IMR-90 (cell line): ENCODE results near the gene RALGPS1. TPM values are rescaled to one million over a fixed set of nuclear protein-coding genes. Genes with fewer than 3 reads are reported as not detected.

ENCODE experiments used
- ATAC-seq: fragments of 200-7000 bp; cut with Tn5 transposase; 2 replicates; pipeline ENCODE4 v1.9.1; 2020; ENCODE audit warnings: low read depth, mild to moderate bottlenecking, moderate library complexity
- BruUV-seq: library from RNA; stranded (reverse); fragments of 400-500 nt; replicated peaks from 2 replicates; lab custom pipeline; 2021; lab: Mats Ljungman, UMichigan
- CTCF ChIA-PET: fragments of 300-600 bp; formaldehyde crosslinking; extraction: SDS; loops from one replicate; lab custom pipeline; 2021; ENCODE audit warnings: antibody characterized with exemption; lab: Yijun Ruan, JAX
- POLR2A ChIA-PET: fragments of 300-600 bp; sonication (Branson Sonifier 250); formaldehyde crosslinking; loops from one replicate; lab custom pipeline; 2022; ENCODE audit warnings: antibody characterized with exemption; ENCODE audit not compliant: unreplicated experiment; lab: Charles Lee
- DNase-seq: peaks from one replicate; pipeline ENCODE4 v3.0.0; 2013
- H2AFZ ChIP-seq: replicated peaks from 2 replicates; pipeline ENCODE3; 2013; ENCODE audit warnings: low read length, mild to moderate bottlenecking; ENCODE audit not compliant: poor library complexity
- H2AK5ac ChIP-seq: 2 replicates; pipeline ENCODE4 v1.6.1; 2013; ENCODE audit warnings: low read depth, low read length, inconsistent platforms
- H2AK9ac ChIP-seq: replicated peaks from 2 replicates; pipeline ENCODE3; 2013; ENCODE audit warnings: mild to moderate bottlenecking, low read depth, low read length, moderate library complexity; ENCODE audit not compliant: poor library complexity
- H2BK120ac ChIP-seq: 2 replicates; pipeline ENCODE4 v1.6.1; 2013; ENCODE audit warnings: low read depth, low read length, inconsistent platforms
- H2BK15ac ChIP-seq: 3 replicates; pipeline ENCODE4 v1.6.1; 2013; ENCODE audit warnings: low read depth, low read length, inconsistent platforms
- H2BK20ac ChIP-seq: 2 replicates; pipeline ENCODE4 v1.6.1; 2013; ENCODE audit warnings: low read depth, mild to moderate bottlenecking, inconsistent platforms, low read length, moderate library complexity
- H2BK5ac ChIP-seq: 2 replicates; pipeline ENCODE4 v1.6.1; 2013; ENCODE audit warnings: mild to moderate bottlenecking, low read depth, low read length, inconsistent platforms; ENCODE audit not compliant: poor library complexity, severe bottlenecking
- H3K14ac ChIP-seq: replicated peaks from 2 replicates; pipeline ENCODE4 v1.6.1; 2013; ENCODE audit warnings: low read depth, low read length, inconsistent platforms
- H3K18ac ChIP-seq: 2 replicates; pipeline ENCODE4 v1.6.1; 2013; ENCODE audit warnings: low read depth, low read length, control low read depth
- H3K23ac ChIP-seq: 2 replicates; pipeline ENCODE4 v1.6.1; 2013; ENCODE audit warnings: low read depth, low read length, inconsistent platforms
- H3K27ac ChIP-seq: 2 replicates; pipeline ENCODE4 v1.5.1; 2013; ENCODE audit warnings: mild to moderate bottlenecking, control low read depth, low read length; ENCODE audit not compliant: insufficient read depth
- H3K27me3 ChIP-seq: 2 replicates; pipeline ENCODE4 v1.6.1; 2013; ENCODE audit warnings: low read length; ENCODE audit not compliant: control insufficient read depth, insufficient read depth
- H3K36me3 ChIP-seq: 2 replicates; pipeline ENCODE4 v1.6.1; 2013; ENCODE audit warnings: low read length, mixed read lengths; ENCODE audit not compliant: control insufficient read depth, insufficient read depth
- H3K4ac ChIP-seq: 2 replicates; pipeline ENCODE4 v1.6.1; 2013; ENCODE audit warnings: low read depth, low read length, inconsistent platforms
- H3K4me1 ChIP-seq: 2 replicates; pipeline ENCODE4 v1.6.1; 2013; ENCODE audit warnings: low read length, mixed read lengths; ENCODE audit not compliant: control insufficient read depth, insufficient read depth
- H3K4me2 ChIP-seq: 2 replicates; pipeline ENCODE4 v1.6.1; 2013; ENCODE audit warnings: low read depth, mild to moderate bottlenecking, control low read depth, low read length, moderate library complexity
- H3K4me3 ChIP-seq: 2 replicates; pipeline ENCODE4 v1.5.1; 2013; ENCODE audit warnings: low read depth, mild to moderate bottlenecking, control low read depth, low read length, moderate library complexity; ENCODE audit not compliant: insufficient read depth
- H3K56ac ChIP-seq: 2 replicates; pipeline ENCODE4 v1.6.1; 2013; ENCODE audit warnings: low read length, inconsistent platforms; ENCODE audit not compliant: insufficient read depth; ENCODE audit errors: extremely low read depth
- H3K79me1 ChIP-seq, 2 experiments: 2 replicates each; pipeline ENCODE4 v1.6.1; 2013; ENCODE audit warnings: low read length in 2 of 2, inconsistent platforms in 1 of 2, low read depth in 1 of 2
- H3K9ac ChIP-seq: 2 replicates; pipeline ENCODE4 v1.6.1; 2013; ENCODE audit warnings: low read depth, low read length, control low read depth
- H3K9me1 ChIP-seq: 2 replicates; pipeline ENCODE4 v1.6.1; 2013; ENCODE audit warnings: low read length, inconsistent platforms; ENCODE audit not compliant: insufficient read depth
- H3K9me3 ChIP-seq: 2 replicates; pipeline ENCODE4 v1.6.1; 2013; ENCODE audit warnings: low read length; ENCODE audit not compliant: control insufficient read depth, insufficient read depth
- H4K20me1 ChIP-seq: 2 replicates; pipeline ENCODE4 v1.6.1; 2013; ENCODE audit warnings: low read length, inconsistent platforms; ENCODE audit not compliant: insufficient read depth
- H4K5ac ChIP-seq: 2 replicates; pipeline ENCODE4 v1.6.1; 2013; ENCODE audit warnings: mild to moderate bottlenecking, low read depth, low read length, control low read depth
- H4K8ac ChIP-seq, 2 experiments: 2 replicates each; pipeline ENCODE4 v1.6.1; 2013; ENCODE audit warnings: low read depth in 2 of 2, low read length in 2 of 2, control low read depth in 1 of 2, inconsistent platforms in 1 of 2
- H4K91ac ChIP-seq: 2 replicates; pipeline ENCODE4 v1.6.1; 2013; ENCODE audit warnings: low read depth, low read length, inconsistent platforms; ENCODE audit not compliant: insufficient read depth
- CEBPB ChIP-seq: IDR thresholded peaks from 2 replicates; pipeline ENCODE4 v1.6.1; 2012; ENCODE audit warnings: low read depth, low read length, improper control_type of control experiment
- MAFK ChIP-seq: IDR thresholded peaks from 2 replicates; pipeline ENCODE4 v1.6.1; 2012; ENCODE audit warnings: low read depth, low read length, improper control_type of control experiment
- WGBS, 2 experiments: methylation state at CpG; one replicate each; pipeline versions ENCODE4 v1.1.5 to v1.1.7; 2013; ENCODE audit warnings: missing lambda C conversion rate in 2 of 2; ENCODE audit not compliant: insufficient read length in 1 of 2; ENCODE audit errors: extremely low coverage in 2 of 2; 5-methylcytosine and 5-hydroxymethylcytosine counted together
- dilution Hi-C: fragments of 300-500 bp; cut with HindIII; formaldehyde crosslinking; loops from one replicate; pipeline ENCODE4 v1.14.3; 2018; ENCODE audit warnings: low sequenced_read_pairs; ENCODE audit not compliant: unreplicated experiment
- in situ Hi-C: fragments of 300-500 bp; cut with MboI; formaldehyde crosslinking; loops from 3 replicates; pipeline ENCODE4 v1.14.3; 2019; ENCODE audit warnings: low sequenced_read_pairs, inconsistent platforms, mixed read lengths
- intact Hi-C: fragments of 100-400 bp; cut with micrococcal nuclease; formaldehyde crosslinking; loops from 2 replicates; pipeline ENCODE4 v1.10.0; 2022
- polyA plus RNA-seq, 3 experiments: library from polyadenylated mRNA; depleted of rRNA; stranded (reverse); fragments of >200 nt; gene quantifications; 2 replicates each; pipeline ENCODE4 v1.2.3, GENCODE V29; 2012; ENCODE audit warnings: low replicate concordance in 1 of 3
- total RNA-seq: library from RNA; depleted of rRNA; stranded (reverse); fragments of >200 nt; gene quantifications from 2 replicates; pipeline ENCODE4 v1.2.3, GENCODE V29; 2012
- TF ChIP-seq, protein P1 (sequence below): fragments of 150-350 bp; IDR thresholded peaks from 2 replicates; pipeline ENCODE4 v1.6.1; 2016; ENCODE audit warnings: low read depth, mild to moderate bottlenecking, low read length, moderate library complexity, borderline replicate concordance

RALGPS1 gene
- total and polyA plus RNA-seq, 2 of the 4 experiments (the other 2 are of a cell fraction): 0.90 to 2.8 TPM

DNA sequence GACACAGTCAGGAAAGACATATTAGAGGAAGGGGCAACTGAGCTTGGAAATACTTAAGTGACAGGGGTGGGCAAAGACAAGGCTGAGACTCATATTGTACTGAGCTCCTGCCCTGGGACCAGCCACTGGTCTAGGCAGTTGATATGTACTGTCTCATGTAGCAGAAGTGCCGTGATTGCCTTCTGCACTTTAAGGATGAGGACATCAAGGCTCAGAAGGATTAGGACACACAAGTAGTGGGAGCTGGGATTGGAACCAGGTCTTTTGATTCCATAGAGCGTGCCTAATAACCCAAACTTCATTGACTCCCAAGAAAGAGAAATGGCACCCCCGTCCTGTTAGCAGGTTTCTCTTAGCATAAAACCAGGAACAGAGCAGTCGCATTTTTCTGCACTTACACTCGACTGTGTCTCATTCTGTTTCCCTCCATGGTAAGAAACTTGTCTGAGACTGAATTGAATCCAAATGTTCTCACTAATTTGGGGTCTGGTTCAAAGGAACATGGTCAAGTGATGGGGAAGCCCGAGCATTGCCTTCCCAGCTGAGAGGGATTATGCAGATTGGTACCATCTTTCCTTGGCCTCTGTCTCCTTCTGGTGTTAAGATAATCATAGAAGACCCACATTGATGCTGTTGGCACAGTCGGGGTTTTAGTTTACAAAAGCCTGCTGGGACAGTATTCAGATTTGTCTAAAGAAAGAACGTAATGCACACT is 137.5 kb downstream of the RALGPS1 start (continued):
- no peak for TF ChIP-seq CEBPB

DNA sequence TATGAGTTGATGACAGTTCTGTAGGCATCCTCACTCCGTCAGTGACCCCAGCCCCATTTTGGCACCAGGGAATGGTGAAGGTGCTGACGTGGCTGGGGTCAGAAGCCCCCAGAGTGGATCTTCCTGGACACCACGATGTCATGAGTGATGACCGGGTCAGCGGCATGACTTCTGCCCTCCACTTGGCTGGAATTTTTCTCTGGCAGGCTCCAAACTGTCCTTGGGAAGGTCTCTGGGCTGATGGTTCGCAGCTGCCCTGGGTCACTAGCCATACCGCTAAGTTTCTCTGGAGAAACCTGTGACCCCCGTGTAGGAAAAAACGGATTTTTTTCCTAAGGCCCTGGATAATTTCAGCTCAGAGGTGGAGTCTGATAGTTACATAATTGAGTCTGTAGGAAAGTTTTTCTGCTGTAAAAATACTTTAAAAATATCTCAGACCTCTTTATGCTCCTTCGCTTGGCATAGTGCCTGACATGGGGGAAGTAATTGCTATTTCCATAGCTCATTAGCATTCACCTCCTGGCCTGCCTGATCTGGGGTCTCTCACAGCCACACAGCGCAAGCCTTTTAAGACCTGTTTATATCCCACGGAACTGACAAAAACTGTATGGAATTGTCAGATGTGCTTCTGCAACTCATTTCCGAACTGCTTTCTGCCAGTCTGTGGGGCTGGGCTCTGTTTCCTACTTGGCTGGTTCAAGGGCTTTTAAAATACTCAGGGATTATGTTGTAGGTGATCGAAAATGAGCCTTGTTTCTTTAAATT is 138.7 kb downstream of the RALGPS1 start:
- Histone ChIP-seq H3K4ac (no peak overlapping the region), H2BK5ac (no peak overlapping the region), H3K27ac (no peak overlapping the region), H4K91ac (no peak overlapping the region), H3K27me3 (no peaks in the 10 kb centered on the region), H2BK20ac (no peak overlapping the region), H3K9me3 (no peaks in the 10 kb centered on the region), H3K23ac (no peak overlapping the region), H3K4me1 (peaks cover 8% of the 10 kb centered on the region), H3K36me3 (no peaks in the 10 kb centered on the region), H3K9ac (no peak overlapping the region), H2AK9ac (no peak overlapping the region), H2BK15ac (no peak overlapping the region), H3K56ac (no peak overlapping the region), H3K79me1 (no peaks in the 10 kb centered on the region; a peak in 1 of 4 replicates), H3K4me3 (no peak overlapping the region), H2AK5ac (no peak overlapping the region), H2BK120ac (no peak overlapping the region), H4K8ac (no peak overlapping the region), H3K4me2 (no peak overlapping the region), H4K20me1 (no peaks in the 10 kb centered on the region), H3K9me1 (peaks cover 19% of the 10 kb centered on the region), H4K5ac (no peak overlapping the region), H3K14ac (no peak overlapping the region), H2AFZ (no peak overlapping the region), H3K18ac (no peak overlapping the region)
- in situ Hi-C loops (no loop called here), intact Hi-C loops (no loop called here), dilution Hi-C loops (no loop called here)
- DNase-seq (no peak), ATAC-seq (no peak)
- TF ChIP-seq, protein P1, sequence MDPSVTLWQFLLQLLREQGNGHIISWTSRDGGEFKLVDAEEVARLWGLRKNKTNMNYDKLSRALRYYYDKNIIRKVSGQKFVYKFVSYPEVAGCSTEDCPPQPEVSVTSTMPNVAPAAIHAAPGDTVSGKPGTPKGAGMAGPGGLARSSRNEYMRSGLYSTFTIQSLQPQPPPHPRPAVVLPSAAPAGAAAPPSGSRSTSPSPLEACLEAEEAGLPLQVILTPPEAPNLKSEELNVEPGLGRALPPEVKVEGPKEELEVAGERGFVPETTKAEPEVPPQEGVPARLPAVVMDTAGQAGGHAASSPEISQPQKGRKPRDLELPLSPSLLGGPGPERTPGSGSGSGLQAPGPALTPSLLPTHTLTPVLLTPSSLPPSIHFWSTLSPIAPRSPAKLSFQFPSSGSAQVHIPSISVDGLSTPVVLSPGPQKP: no peak
- no peak for TF ChIP-seq MAFK
- 50% methylated on average over 5 of the region's 14 CpGs; no CpG with 5 or more reads in 1 of the 2 experiments for WGBS, 2 experiments
- no TSS peak for BruUV-seq
- ChIA-PET CTCF (no interaction called here), POLR2A (no interaction called here)
